Endometrial microvascular endothelial cells (primary cell): ENCODE data around the gene MTCL1. TPM values are rescaled to one million over a fixed set of nuclear protein-coding genes. Genes with fewer than 3 reads are reported as not detected.

Source experiments
- in situ Hi-C: cut with HindIII; loops from 2 replicates; pipeline ENCODE4 v1.10.0; 2017; ENCODE audit warnings: low sequenced_read_pairs, low pct_unique_long_range_greater_than_20kb; ENCODE audit errors: inconsistent ontology term
- total RNA-seq: library from RNA; depleted of rRNA; stranded (reverse); fragments of >200 nt; gene quantifications from one replicate; pipeline ENCODE4 v1.2.3, GENCODE V29; 2015; ENCODE audit errors: inconsistent ontology term

The MTCL1 gene
- total RNA-seq, 1 donor from 2014 or later: 28.2 TPM

DNA sequence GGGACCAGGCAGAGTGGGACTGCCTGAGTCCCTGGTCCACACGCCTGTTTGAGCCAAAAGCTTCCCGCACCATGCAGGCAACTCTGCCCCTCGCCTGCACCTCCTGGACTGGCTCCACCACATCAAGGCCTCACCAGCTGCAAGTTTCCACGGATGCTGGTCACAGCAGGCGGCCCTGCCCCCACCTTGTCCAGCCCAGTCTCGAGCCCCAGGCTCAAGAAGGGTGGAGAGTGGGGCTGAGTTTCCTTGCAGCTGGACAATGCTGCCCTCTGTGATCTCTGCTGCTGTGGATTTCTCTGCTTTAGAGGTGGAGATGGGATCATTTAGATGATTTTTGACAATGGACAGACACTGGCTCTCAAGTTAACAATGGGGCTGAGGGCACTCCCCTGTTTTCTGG is 74.9 kb downstream of the MTCL1 start:
- in situ Hi-C loops: loop anchor here (25.0 kb wide), 1 partner anchor 93 kb away; no protein-coding TSS in a partner anchor

DNA sequence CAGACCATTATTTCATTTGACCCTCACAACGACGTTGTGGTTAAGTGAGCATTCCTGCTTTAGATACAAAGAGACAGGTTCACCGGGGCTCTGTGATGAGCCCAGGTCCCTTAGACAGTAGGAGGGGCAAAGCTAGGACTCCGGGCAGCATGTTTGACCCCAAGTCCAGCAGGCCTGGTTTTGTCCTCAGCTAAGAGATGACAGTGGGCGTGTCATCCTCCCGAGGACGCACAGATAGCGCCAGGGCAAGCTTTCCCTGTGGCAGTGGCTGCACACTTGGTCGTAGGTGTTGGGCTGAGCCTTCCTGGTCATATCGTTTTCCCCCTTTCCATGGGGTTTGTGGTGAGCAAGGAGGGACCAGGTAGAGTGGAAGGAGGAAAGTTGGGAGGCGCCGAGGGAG is 76.3 kb downstream of the MTCL1 start:
- in situ Hi-C loops: loop anchor here (25.0 kb wide), 1 partner anchor 94 kb away; no protein-coding TSS in a partner anchor

DNA sequence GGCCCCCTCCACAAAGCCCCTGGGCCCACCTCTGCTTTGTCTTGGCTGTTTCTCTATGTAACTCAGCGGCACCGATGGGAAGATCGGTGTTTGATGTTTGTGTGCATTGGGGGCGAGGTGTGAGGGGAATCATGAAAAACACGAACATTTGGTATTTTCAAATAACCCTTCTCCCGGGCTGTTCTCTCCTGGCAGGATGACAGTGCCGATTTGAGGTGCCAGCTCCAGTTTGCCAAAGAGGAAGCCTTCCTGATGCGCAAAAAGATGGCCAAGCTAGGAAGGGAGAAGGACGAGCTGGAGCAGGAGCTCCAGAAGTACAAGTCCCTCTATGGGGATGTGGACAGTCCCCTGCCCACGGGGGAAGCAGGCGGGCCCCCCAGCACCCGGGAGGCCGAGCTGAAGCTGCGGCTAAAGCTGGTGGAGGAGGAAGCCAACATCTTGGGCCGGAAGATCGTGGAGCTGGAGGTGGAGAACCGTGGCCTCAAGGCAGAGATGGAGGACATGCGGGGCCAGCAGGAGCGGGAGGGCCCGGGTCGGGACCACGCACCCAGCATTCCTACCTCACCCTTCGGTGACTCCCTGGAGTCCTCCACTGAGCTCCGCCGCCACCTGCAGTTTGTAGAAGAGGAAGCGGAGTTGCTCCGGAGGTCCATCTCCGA is 78.1 kb downstream of the MTCL1 start:
- in situ Hi-C loops: loop anchor here (25.0 kb wide), 1 partner anchor 96 kb away; no protein-coding TSS in a partner anchor

DNA sequence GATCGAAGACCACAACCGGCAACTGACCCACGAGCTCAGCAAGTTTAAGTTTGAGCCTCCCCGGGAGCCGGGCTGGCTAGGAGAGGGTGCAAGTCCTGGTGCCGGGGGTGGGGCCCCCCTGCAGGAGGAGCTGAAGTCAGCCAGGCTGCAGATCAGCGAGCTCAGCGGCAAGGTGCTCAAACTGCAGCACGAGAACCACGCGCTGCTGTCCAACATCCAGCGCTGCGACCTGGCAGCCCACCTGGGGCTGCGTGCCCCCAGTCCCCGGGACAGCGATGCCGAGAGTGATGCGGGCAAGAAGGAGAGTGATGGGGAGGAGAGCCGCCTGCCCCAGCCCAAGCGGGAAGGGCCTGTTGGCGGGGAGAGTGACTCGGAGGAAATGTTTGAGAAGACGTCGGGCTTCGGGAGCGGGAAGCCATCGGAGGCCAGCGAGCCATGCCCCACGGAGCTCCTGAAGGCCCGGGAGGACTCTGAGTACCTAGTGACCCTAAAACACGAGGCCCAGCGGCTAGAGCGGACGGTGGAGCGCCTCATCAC is 78.7 kb downstream of the MTCL1 start:
- in situ Hi-C loops: loop anchor here (25.0 kb wide), 1 partner anchor 97 kb away; no protein-coding TSS in a partner anchor

DNA sequence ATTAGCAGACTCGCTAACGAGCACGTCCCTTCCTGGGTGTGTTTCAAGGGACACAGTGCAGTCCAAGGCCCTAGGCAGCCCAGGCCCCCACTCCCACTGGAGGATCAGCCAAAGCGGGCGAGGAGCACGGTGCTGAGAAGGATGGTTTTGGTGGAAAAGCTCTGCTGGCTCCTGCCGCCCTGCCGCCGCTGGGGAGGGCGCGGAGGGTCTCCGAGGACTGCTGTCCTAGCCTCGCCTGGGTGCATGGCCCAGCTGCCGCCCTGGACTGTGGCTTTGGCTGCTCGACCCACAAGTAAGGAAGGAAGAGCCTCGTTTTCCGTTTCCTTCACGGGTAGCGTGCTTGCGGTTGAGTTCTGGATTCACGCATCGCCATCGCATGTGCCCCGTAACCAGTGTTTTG is 79.9 kb downstream of the MTCL1 start:
- in situ Hi-C loops: loop anchor here (25.0 kb wide), 1 partner anchor 98 kb away; no protein-coding TSS in a partner anchor

DNA sequence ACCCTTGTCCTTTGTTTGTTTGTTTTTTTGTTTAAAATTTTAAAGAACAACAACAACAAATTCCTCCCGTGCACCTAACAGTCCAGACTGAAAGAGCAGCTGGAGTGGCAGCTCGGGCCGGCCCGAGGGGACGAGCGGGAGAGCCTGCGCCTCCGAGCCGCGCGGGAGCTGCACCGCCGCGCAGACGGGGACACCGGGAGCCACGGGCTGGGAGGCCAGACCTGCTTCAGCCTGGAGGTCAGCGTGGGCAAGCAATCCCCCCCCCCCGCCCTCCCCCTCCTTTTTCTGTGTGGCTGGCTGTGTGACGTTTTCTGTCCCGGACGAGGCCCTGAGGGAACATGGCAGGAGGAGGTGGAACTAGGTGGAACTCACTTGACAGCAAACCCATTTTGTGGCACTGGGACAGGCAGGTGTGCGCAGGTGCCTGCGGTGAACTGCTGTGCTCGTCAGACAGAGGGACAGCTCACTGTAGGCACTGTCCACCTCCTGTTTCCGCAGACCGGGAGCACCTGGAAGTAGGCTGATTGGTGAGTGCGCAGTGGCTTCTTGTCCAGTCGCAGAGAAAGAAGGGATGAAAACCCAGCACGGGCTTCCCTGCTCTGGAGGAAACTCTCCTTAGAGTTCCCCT is 80.6 kb downstream of the MTCL1 start:
- in situ Hi-C loops: loop anchor here (25.0 kb wide), 1 partner anchor 99 kb away; no protein-coding TSS in a partner anchor

DNA sequence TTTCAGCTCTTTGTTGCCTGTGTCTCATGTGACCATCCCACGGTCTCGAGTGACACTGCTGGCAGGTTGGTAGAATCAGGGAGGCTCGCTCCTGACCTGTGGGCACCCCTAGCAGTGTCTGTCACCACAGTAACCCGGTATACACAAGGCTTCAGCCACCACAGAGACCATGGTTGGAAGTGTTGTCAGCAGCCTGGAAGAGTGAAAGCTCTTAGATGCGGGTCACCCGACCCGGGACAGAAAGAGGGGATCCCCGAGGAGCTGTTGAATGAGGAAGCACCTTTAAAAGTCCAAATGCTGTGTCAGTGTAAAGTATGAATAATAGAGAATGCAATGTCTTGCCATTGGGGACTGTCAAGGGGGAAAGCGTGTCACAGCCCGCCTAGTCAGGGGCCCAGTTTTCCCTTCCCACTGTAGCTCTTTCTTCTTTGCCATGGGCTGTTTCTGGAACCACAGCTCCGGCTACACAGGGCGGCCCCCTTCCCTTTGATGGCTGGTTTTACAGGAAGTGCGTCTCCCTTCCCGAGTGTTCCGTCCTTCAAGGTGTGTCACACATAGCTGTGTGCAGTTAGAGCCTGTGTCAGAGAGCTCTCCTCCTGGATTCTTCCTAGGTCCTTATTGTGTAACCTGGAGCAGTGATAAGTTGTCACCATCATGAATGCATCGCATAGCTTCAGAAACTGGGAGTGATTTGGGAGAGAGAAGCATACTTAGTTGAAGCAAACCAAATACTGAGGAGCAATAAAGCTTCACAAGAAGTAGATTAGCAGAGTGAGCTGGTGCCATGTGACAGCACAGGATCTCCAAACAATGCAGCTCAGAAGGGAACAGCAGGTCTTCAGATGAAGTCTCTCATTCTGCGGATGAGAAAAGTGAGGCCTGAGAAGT is 81.4 kb downstream of the MTCL1 start:
- in situ Hi-C loops: loop anchor here (25.0 kb wide), 1 partner anchor 99 kb away; no protein-coding TSS in a partner anchor

DNA sequence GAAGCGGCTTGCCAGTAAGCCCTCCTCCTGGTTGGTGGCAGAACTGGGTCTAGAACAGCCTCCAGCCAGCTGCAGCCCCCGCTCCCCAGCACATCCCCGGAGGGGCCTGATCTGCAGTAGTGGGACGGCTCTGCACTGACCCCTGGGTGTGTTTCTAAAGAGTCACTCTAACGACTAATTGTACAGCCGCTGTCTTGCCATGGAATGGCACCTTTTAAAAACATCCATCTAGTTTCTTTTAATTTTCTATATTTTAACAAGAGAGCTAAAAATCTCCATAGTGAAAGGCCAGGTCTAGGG is 82.0 kb downstream of the MTCL1 start:
- in situ Hi-C loops: loop anchor here (25.0 kb wide), 1 partner anchor 100 kb away; no protein-coding TSS in a partner anchor

DNA sequence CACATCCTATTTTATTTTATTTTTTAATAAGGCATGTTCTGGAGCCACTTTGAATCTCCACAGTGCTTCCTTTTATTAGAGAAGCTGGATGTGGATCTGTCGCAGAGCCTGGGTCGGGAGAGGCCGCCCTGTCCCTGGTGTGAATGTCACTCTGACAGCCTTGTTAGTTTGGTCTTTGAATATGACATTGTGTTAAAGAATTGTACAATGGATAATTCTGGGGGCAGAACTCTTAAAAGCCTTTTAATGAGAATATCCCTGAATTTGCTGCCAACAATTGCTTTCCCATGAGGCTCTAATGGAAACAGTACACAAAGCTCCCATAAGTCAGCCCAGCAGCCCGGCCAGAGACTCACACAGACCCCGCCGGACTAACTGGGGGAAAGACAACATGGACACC is 82.4 kb downstream of the MTCL1 start:
- in situ Hi-C loops: loop anchor here (25.0 kb wide), 1 partner anchor 100 kb away; no protein-coding TSS in a partner anchor

DNA sequence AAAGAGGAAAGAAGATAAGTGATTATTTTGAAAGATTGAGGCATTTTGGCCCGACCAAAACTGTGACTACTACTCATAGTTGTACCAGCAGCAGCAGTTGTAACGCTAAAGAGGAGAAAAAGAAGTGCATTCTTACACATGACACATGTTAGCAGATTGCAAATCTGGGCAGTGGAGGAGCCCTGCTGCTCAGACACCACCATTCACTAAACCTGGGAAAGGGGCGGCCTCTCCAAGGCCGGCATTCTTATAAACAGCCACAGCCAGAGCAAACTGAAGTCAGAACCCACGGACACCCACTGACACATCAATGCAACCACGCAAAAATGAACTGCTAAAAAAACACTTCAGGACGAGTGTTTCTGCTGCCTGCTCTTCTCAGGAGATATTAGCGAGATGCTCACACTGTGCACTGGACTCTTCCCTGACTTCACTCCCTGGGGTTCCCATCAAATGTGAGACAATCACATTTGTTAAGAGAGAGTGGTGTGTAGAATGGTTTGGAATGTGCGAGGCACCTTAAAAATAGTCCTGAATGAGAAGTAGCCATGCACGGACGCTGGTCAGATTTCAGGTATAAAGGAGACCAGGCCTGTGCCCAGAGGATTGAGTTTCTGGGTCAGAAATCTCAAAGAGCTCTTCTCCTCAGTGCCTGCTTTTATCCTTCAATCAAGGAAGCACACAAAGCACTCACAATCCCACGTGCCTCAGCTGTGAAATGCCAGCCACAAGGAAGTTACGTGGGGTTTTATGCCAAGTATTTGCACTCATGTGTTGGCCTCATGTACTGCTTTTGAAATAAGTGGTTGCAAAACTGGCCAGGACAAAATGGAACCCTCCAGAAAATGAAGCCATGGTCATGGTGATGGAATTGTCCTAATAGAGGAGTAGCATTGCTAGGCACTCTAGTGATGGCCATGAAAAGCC is 83.4 kb downstream of the MTCL1 start:
- in situ Hi-C loops: loop anchor here (25.0 kb wide), 1 partner anchor 101 kb away; no protein-coding TSS in a partner anchor

DNA sequence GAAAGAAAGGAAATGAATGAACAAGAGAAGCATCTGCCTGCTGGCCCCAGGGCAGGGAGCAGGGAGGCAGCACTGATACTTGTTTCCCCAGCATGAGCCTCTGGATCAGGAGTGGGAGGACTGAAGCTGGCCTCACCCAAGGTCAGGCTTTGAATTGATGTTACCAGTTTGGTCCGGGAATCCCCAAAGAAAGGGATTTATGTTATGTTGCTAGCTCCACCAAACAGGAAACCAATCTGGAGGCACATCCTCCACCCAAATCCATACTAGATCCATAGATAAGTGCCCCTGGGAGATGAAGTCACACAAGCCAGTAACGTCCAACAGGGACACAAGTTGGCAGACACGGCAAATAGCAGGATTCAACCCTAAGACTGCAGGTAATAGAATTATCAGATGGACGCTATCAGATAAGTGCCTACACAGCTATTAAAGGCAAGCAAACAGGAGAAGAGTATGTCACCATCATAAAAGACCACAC is 85.9 kb downstream of the MTCL1 start:
- in situ Hi-C loops: loop anchor here (25.0 kb wide), 1 partner anchor 104 kb away; no protein-coding TSS in a partner anchor

DNA sequence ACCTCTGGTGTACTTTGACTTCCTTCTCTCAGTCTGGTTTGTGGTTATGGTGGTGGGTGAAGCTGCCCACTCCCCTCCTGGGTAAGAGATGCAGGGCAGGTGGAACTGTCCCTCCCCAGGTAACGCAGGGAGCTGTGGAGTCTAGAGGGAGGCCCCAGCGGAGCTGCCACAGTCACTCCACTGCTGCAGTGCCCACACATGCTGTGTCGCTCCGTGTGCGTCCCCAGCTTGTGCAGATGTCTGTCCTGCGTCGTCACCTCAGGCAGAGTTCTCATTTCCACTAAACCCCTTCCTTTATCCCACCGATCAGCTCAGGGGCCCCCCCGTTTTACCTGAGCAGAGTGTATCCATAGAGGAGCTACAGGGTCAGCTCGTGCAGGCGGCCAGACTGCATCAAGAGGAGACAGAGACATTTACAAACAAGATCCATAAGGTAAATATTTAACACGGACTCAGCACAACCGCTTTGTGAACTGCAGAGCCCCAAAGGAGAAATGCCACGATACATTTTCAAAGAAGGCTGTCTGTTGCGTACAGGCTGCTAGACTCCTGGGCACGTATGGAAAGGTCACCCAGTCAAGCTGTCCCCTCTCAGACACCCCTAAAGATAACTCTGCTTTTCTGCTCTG is 87.4 kb downstream of the MTCL1 start:
- in situ Hi-C loops: loop anchor here (25.0 kb wide), 1 partner anchor 106 kb away; no protein-coding TSS in a partner anchor

DNA sequence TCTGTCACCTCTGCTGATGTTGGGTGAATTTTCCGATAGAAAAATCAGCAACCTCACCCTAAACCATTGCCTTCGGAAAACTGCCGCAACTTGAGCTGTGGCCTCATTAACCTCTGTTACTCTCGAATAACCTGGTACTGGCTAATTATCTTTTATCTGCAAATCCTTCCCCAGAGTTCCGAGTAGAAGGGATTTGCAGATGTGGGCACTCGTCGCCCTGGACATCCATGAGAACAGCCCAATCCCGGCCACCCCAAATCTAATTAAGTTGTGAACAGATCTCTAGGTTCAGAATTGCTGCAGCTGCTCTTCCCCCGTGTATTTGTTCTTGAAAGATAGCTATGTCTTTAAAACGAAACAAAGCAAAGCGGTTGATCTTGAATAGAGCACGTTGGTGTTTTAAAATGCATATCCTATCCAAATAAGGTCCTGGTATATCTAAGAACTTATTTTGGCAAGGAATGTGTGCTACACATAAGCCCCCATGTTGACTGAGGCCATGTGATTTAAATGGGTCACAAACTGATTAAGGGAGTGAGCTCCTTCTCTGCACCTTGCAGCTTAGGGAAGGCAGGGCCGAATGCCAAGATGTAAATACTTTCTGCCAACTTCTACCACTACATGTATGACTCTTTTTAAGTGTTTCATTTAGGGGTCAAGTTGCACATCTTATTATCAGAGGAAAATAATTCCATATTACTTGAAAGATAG is 88.2 kb downstream of the MTCL1 start:
- in situ Hi-C loops: loop anchor here (25.0 kb wide), 1 partner anchor 106 kb away; no protein-coding TSS in a partner anchor

DNA sequence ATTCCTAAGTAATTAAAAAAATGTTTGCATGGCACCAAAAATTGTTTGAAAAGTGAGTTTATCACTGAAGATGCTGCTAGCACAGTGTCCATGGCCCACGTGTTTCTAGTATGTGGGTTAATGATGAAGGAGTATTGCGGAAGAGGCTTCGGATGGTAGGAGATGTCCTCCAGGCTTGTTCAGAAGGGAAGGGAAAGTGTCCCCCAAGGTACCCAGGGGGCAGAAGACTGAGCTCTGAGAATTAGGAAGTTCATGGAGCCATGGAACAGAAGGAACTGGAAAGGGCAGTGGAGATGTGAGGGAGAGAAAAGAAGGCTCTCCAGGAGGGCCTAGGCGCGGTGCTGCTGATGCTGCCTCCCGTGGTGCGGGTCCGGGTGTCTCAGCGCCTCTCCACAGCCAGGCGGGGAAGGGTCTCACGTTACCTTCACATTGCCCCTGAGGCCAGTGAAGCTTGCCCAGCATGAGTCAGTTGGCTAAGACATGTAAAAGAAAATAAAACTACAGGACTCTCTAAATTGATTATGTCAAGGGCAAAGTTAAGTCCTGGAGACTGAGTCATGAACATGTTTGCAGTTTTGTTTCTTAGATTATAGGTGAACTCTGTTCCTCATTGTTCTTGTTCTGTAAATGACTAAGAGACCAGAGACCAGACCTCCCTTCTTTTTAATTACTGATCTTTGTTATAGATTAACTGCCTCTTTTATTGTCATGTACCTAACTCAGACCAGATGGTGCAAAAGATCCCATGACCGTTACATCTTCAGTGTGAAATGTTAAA is 89.0 kb downstream of the MTCL1 start:
- in situ Hi-C loops: loop anchor here (25.0 kb wide), 1 partner anchor 107 kb away; no protein-coding TSS in a partner anchor

DNA sequence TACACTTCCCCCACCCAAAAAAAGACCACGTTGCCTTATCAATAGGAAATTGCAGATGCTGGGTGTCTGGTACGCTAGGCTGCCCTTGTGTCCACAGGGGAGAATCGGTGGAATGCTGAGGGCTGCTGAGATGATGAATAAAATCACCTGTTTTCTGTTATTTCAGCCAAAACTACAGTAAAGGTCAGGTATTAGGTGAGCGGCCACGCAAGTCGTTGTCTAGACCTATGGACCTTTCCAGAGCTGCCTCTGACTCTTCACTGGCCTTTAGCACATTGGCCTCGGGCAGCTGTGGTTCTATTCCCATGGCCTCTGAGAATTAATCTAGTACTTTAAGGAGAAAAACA is 89.6 kb downstream of the MTCL1 start:
- in situ Hi-C loops: loop anchor here (25.0 kb wide), 1 partner anchor 108 kb away; no protein-coding TSS in a partner anchor
